ENCODE data around the gene POC1A. TPM values are rescaled to one million over a fixed set of nuclear protein-coding genes. Genes with fewer than 3 reads are reported as not detected.

POC1A gene
- total RNA-seq (2014; rRNA removed; shearing (Covaris generic)): 7.6 and 10.7 TPM in 2 replicates

DNA sequence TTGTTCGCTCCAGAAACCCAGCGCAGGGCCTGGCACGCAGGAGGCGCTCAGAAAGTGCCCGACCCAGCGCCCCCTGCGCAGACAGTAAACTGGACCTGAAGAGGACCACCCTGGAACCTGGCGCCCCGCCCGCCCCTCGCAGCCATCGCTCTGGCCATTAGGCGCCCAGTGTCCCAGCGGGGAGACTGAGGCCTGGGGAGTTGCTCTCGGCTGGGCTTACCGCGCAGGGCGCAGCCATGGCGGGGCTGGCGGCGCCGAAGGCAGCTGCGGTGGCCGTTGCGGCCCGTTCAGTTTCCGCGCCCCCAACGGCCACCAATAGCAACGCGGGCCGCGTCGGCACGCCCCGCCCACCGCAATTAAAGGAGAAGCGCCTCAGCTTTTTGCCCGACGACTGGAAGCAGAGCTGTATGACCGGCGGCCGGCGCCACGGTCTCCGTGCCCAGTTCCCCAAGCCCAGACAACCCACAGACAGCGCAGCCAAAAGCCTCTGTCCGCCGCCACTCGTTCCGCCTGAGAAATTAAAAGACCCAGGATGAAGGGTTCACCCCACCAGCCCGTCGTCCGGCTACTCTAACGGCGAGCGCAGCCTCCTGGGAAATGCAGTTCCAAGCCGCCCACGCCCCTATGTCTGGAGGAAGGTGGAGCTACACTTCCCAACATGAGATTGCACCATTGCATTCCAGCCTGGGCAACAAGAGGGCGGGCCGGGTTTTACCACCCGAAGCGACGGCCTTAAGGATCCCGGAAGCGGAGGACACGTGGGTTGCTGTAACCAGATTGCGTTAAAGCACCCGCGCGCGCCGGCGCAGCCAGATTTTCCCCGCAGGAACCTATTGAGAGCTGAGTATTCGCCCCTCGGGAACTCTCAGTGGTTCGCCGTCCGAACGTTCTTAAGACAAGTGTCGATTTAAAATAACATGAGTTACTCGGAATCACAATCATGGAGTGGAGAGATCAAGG lies at the start of gene POC1A:
TSS of gene POC1A (minus strand) at position 289 of the 960 bp plus-strand sequence. CDS start at position 238, 51 bp downstream.
- peak; percentile 92 for DNase-seq (ENCODE audit: low read depth)

DNA sequence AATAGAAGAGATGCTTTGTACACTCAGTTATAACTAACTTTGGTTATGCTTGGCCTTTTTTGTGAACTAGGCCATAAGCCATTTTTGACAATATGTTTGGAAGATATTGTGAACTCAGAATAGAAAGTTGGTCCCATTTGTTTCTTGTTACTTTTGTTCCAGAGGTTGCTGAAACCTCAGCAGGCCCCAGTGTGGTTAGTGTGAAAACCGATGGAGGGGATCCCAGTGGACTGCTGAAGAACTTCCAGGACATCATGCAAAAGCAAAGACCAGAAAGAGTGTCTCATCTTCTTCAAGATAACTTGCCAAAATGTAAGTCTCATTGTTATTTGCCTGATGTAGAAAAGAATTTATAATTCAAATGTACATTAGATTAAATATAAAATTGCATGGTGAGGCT lies 49.5 kb upstream of the POC1A start:
- DNase-seq (ENCODE audit: low read depth): no peak

GRCh38 chr3:52202384-52203077 lies 48.3 kb upstream of the POC1A start:
- DNase-seq (ENCODE audit: low read depth): no peak

GRCh38 chr3:52200981-52201679 lies 46.9 kb upstream of the POC1A start:
- DNase-seq (ENCODE audit: low read depth): no peak

DNA sequence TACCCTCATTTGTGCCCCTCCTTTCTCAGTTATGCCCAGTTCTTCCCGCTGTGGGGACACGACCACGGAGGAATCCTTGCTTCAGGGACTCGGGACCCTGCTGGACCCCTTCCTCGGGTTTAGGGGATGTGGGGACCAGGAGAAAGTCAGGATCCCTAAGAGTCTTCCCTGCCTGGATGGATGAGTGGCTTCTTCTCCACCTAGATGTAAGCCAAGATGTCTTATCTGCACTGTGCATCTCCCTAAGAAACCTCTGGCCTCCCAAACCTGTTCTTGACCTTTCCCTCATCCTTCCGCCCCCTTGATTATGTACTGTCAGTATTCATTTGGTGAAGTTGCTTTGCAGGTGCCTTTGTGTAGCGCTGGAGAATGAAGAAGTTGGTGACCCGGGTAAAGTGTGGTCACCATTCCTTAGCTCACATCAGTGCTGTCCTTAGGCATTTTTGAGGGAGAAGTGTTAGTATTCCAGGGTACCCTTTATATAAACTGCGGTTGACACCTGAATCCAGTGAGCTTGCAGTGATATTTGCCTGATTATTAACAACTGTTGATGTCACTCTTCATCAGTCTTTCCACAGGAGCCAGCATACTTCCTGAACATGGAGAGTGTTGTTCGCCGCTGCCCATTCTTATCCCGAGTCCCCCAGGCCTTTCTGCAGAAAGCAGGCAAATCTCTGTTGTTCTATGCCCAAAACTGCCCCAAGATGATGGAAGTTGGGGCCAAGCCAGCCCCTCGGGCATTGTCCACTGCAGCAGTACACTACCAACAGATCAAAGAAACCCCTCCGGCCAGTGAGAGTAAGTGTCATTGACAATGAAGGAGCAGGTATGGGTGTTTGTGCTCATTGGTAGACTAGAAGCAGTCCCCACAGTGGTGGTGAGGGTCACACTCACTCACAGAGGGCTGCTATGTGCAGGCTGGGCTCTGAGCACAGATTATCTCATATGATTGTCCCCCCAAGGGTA lies 44.7 kb upstream of the POC1A start:
- DNase-seq (ENCODE audit: low read depth): no peak

GRCh38 chr3:52197842-52198625 lies 43.8 kb upstream of the POC1A start, which contains the start of gene ALAS1:
TSS of gene ALAS1 (plus strand) at chr3:52198160. CDS start at chr3:52199242, 1,082 bp downstream.
- DNase-seq (ENCODE audit: low read depth): peak; percentile 81

GRCh38 chr3:52197499-52197841 lies 43.2 kb upstream of the POC1A start:
- no peak for DNase-seq (ENCODE audit: low read depth)

- no peak for DNase-seq (ENCODE audit: low read depth)
Observed at GRCh38 chr3:52196977-52197376, 42.8 kb upstream of the POC1A start.

DNA sequence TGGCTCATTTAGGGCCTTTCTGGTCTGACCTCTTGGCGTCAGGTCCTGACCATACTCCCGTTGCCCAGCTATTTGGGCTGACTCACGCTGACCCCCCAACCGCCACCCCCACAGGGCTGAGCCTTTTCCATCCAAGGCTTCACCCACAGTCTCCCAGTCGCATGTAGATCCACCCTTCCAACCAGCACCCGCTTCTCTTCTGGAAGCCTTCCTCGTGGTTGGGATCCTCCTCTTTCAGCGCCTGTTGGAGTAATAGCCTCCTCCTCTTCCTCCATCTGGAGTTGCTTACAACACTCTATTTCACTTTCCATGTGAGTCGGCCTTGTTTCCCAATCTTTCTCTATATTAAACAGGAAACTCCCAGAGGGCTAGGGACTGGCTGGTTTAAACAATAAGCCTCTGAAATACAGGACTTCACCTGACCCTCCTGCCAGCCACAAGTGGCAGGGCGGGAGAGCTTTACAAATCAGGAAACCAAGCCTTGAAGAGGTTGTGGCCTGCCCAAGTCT lies 41.7 kb upstream of the POC1A start:
- DNase-seq (ENCODE audit: low read depth): peak; percentile 42

DNA sequence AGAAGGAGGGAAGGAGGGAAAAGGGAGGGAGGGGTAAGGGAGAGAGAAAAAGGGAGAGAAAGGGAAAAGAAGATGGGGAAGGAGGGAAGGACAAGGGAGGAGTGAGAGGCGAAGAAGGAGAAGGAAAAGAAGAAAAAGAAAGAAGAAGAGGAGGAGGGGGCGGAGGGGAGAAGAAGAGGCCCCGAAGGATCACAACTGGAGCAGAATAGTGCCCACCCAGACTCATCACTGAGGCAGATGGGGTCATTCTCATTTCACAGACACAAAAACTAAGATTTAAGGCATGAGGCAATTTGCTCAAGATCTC lies 41.0 kb upstream of the POC1A start:
- DNase-seq (ENCODE audit: low read depth): no peak

DNA sequence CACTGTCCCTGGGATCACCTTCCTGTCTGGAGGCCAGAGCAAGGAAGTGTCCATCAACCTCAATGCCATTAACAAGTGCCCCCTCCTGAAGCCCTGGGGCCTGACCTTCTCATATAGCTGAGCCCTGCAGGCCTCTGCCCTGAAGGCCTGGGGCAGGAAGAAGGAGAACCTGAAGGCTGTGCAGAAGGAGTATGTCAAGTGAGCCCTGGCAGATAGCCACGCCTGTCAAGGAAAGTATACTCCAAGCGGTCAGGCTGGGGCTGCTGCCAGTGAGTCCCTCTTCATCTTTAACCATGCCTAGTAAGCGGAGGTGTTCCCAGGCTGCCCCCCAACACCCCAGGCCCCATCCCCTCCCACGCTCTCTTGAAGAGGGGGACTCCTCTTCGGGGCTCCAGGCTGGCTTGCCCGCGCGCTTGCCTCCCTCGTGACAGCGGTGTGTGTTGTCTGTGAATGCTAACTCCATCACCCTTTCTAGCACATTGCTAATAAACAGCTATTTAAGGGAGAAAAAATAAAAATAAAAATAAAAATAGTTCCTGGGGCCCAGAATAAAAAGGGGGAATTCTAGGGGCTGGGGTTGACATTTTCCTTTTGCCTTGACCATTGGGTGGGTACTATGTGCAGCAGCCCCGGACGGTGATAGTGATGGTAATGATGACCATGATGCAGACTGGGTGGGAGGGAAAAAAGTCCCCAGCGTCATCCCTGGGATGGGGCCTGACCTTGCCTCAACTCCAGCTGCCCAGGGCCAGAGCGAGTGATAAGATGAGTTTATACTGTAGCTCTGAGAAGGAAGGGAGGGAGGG lies 40.5 kb upstream of the POC1A start:
- DNase-seq (ENCODE audit: low read depth): no peak

GRCh38 chr3:52193065-52193464 lies 38.8 kb upstream of the POC1A start:
- DNase-seq (ENCODE audit: low read depth): peak; percentile 83

DNA sequence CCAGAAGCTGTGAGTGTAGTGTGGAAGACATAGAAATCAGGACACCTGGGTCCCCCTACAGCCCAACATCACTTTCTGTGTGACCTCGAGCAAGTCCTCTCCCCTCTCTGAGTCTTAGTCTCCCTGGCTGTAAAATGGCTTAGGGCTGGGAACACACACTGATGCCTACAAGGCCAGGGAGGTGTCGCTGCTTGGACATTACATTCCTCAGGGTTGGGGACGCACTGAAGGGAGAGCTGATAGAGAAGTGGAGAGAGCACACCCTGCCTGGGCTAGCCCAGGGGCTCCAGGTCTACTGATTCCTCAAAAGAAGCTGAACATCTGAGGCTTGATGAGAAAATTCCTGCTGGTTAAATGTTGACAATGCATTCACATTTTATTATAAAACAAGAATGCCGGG lies 37.4 kb upstream of the POC1A start:
- no peak for DNase-seq (ENCODE audit: low read depth)

DNA sequence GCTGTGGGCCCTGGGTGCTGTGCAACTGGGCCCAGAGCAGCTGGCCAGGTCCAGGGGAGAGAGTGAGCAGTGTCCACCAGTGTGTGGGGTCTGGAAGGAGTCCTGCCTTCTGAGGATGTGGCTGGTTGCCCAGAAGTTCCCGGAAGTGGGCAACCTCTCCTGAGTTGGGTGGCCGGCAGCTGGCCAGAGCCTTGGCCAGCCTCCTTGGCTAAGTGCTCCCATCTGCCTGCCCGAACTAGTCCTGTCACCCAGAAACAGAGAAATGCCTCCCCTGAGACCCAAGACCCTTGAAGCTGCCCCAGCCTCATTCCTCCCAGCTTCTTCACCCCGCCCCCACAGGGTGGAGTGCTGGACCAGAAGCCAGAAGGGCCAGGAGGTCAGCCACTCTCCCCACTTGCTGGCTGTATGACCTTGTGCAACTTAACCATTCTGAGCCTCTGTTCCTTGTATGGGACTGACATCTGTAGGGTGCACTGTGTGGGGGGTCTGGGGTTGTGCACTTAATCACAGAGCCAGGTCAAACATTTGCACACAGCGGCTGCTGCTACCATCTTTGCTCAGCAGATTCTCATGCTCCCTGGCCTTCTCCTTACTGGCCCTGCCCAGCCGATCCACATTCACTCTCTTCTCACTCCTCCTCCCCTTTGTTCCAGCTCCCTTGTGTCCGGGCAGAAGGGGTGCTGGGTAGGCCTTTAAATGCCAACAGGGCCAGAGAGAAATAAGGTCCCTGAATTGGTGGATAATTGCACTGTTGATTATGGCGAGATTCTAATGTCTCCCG lies 36.3 kb upstream of the POC1A start:
- DNase-seq (ENCODE audit: low read depth): peak; percentile 82

DNA sequence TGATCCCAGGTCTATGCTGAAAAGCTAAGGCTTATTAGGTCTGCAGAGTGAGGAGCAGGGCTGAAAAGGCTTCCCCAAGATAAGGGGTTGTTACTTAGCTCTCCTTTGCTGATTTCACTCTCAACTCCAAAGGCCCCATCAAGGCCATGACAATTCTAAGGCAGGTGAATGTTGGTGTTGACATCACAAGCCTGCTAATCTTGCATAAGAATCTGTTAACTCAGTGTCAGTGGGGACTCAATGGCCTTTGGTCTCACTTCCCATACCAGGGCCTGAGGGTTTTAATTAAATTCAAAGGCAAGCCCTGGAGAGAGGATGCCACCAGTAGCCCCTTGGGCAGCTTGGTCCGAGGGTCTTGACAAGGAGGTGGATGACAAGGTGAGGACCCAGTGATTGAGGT lies 34.3 kb upstream of the POC1A start:
- no peak for DNase-seq (ENCODE audit: low read depth)

- no peak for DNase-seq (ENCODE audit: low read depth)
Observed at GRCh38 chr3:52186729-52187128, 32.5 kb upstream of the POC1A start.

DNA sequence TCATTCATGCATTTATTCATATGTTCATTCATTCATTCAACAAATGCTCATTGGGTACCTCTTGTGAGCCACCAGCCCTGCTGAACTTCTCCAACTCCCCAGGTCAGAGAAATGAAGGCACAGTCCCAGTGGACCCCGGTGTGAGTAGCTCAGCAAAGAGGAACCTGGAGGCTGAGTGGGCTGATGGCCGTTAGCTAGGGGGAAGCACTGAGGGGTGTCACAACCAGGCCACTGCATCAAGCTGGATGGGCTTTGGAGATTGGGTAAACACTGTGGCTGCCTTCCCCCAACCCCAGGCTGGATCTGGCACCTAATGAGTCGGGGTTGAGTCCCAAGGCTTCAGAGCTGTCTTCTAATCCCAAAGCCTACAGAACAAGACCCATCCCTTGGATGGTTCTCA lies 31.6 kb upstream of the POC1A start:
- no peak for DNase-seq (ENCODE audit: low read depth)

- DNase-seq (ENCODE audit: low read depth): no peak
Observed at GRCh38 chr3:52185311-52185710, 31.1 kb upstream of the POC1A start.

DNA sequence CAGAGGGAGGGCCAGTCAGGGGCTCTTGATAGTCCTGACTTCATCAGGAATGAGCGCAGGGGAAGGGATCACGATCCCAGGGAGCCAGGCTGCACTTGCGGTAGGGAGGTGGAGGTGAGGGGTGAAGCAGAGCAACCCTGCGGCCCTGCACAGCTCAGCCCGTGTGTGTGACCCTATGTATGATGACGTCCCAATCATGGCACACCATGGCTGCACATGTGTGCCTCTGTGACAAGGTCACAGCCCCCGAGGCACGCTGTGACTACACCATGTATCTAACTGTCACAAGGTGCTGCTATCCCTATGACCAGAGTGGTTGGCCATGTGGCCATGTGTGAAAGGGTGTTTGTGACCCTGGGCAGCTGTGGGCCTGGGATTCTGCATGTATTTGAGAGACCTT lies 30.5 kb upstream of the POC1A start:
- no peak for DNase-seq (ENCODE audit: low read depth)

All from M059J (cell line).